Caco-2 (cell line): ENCODE data around the gene MGARP. TPM values are rescaled to one million over a fixed set of nuclear protein-coding genes. Genes with fewer than 3 reads are reported as not detected.

Experiments used
- BruUV-seq: library from RNA; stranded (reverse); fragments of 400-500 nt; replicated peaks from 2 replicates; lab custom pipeline; 2021; lab: Mats Ljungman, UMichigan
- CTCF ChIA-PET: fragments of 300-600 bp; sonication (Branson Sonifier 250); formaldehyde crosslinking; loops from one replicate; lab custom pipeline; 2022; ENCODE audit warnings: antibody characterized with exemption; lab: Charles Lee
- POLR2A ChIA-PET: fragments of 300-600 bp; sonication (Branson Sonifier 250); formaldehyde crosslinking; loops from one replicate; lab custom pipeline; 2022; ENCODE audit warnings: antibody characterized with exemption; lab: Charles Lee
- DNase-seq, 2 experiments: peaks; one replicate each; pipeline versions ENCODE4 v3.0.0 to v3.0.0-alpha.2; 2020 to 2022
- H3K27me3 ChIP-seq: replicated peaks from 2 replicates; pipeline ENCODE4 v1.6.0; 2011; ENCODE audit warnings: low read length; ENCODE audit not compliant: control insufficient read depth, insufficient read depth
- H3K36me3 ChIP-seq: 2 replicates; pipeline ENCODE4 v1.5.1; 2011; ENCODE audit warnings: low read length; ENCODE audit not compliant: control insufficient read depth, insufficient read depth
- H3K4me1 ChIP-seq: fragments of 250-450 bp; sonication (Bioruptor Pico); 2 replicates; pipeline ENCODE4 v1.5.1; 2020; ENCODE audit warnings: mild to moderate bottlenecking
- H3K4me3 ChIP-seq: 2 replicates; pipeline ENCODE4 v1.5.1; 2011; ENCODE audit warnings: low read depth, mild to moderate bottlenecking, control low read depth, low read length
- H3K9me3 ChIP-seq: fragments of 250-450 bp; sonication (Bioruptor Pico); 2 replicates; pipeline ENCODE4 v1.5.1; 2020; ENCODE audit warnings: mild to moderate bottlenecking, moderate library complexity
- H3K27ac Mint-ChIP-seq: one replicate; pipeline ENCODE4 v1.8.0; 2022; ENCODE audit warnings: mixed read lengths; ENCODE audit not compliant: unreplicated experiment
- H3K27me3 Mint-ChIP-seq: one replicate; pipeline ENCODE4 v1.8.0; 2022; ENCODE audit warnings: mixed read lengths; ENCODE audit not compliant: insufficient read depth, unreplicated experiment
- H3K36me3 Mint-ChIP-seq: one replicate; pipeline ENCODE4 v1.8.0; 2022; ENCODE audit warnings: mild to moderate bottlenecking, mixed read lengths; ENCODE audit not compliant: insufficient read depth, unreplicated experiment
- H3K4me1 Mint-ChIP-seq: one replicate; pipeline ENCODE4 v1.8.0; 2022; ENCODE audit warnings: low read depth, mixed read lengths; ENCODE audit not compliant: unreplicated experiment
- H3K4me3 Mint-ChIP-seq: one replicate; pipeline ENCODE4 v1.8.0; 2022; ENCODE audit warnings: mild to moderate bottlenecking, moderate library complexity, mixed read lengths; ENCODE audit not compliant: unreplicated experiment
- H3K9me3 Mint-ChIP-seq: one replicate; pipeline ENCODE4 v1.8.0; 2022; ENCODE audit warnings: mixed read lengths; ENCODE audit not compliant: unreplicated experiment
- CTCF ChIP-seq, 2 experiments: fragments of 200-600 bp in 1 of 2; IDR thresholded peaks; 1 replicate in 1 of 2; 2 replicates in 1 of 2; pipeline versions ENCODE4 v1.5.1 to v1.8.0; 2011 to 2022; ENCODE audit warnings: antibody characterized with exemption in 1 of 2, control low read depth in 1 of 2, inconsistent platforms in 1 of 2, low read depth in 1 of 2, low read length in 1 of 2, mild to moderate bottlenecking in 1 of 2, moderate library complexity in 1 of 2; ENCODE audit not compliant: insufficient read depth in 1 of 2, severe bottlenecking in 1 of 2, unreplicated experiment in 1 of 2
- intact Hi-C: fragments of 100-400 bp; cut with micrococcal nuclease; formaldehyde crosslinking; loops from one replicate; pipeline ENCODE4 v1.10.0; 2022; ENCODE audit not compliant: unreplicated experiment
- total RNA-seq: library from RNA; stranded (reverse); gene quantifications from 2 replicates; pipeline ENCODE4 v1.2.3, GENCODE V29; 2022

Gene MGARP
- total RNA-seq, 1 experiment from 2014 or later = 0.23 TPM

- H3K4me3 Mint-ChIP-seq = peak within 1 kb of the TSS; percentile 96
- H3K4me1 Mint-ChIP-seq = no peaks in the 10 kb centered on the region
- no peaks in the 10 kb centered on the region for H3K27me3 ChIP-seq
- no peaks in the 10 kb centered on the region for H3K9me3 ChIP-seq
- intact Hi-C loops = loop anchor here (1.0 to 5.0 kb wide), 3 partner anchors 124 to 218 kb away; partner anchors contain the start of genes ELF2 and RAB33B
- ChIA-PET CTCF (interaction anchor here (0.8 to 2.4 kb wide), 3 partner anchors 89 to 271 kb away, joined by 3 to 18 read pairs (median 4); no protein-coding TSS in a partner anchor), POLR2A (interaction anchor here (0.5 to 2.7 kb wide), 8 partner anchors 124 to 1054 kb away, joined by 3 to 44 read pairs (median 4); partner anchors contain the start of gene ELF2)
- no peak for TF ChIP-seq CTCF (IDR thresholded peaks at IDR 0.05; ENCODE audit: insufficient read depth in 1 of 2, low read depth in 1 of 2, low read length in 1 of 2, severe bottlenecking in 1 of 2, unreplicated experiment in 1 of 2)
- BruUV-seq = no TSS peak
- peak within 1 kb of the TSS; percentile 97 for H3K27ac Mint-ChIP-seq
- no peaks in the 10 kb centered on the region for H3K27me3 Mint-ChIP-seq
- peak within 1 kb of the TSS; percentile 99 for H3K4me3 ChIP-seq
- peaks cover 11% of the 10 kb centered on the region for H3K4me1 ChIP-seq
- no peaks in the 10 kb centered on the region for H3K9me3 Mint-ChIP-seq
- peaks cover 26% of the 10 kb centered on the region for H3K36me3 Mint-ChIP-seq
- DNase-seq = peak; percentile 98
- no peaks in the 10 kb centered on the region for H3K36me3 ChIP-seq
These were observed 21.2 kb upstream of the MGARP start, which contains the start of gene NAA15 for GRCh38 chr4:139301113-139301820. NAA15 (plus strand) TSS chr4:139301505; CDS start chr4:139301778, 273 bp downstream.

- Histone ChIP-seq H3K4me3 (peak overlapping the region; percentile 99), H3K4me1 (peaks cover 16% of the 10 kb centered on the region), H3K9me3 (no peaks in the 10 kb centered on the region), H3K36me3 (no peaks in the 10 kb centered on the region), H3K27me3 (no peaks in the 10 kb centered on the region)
- Mint-ChIP-seq H3K27me3 (no peaks in the 10 kb centered on the region), H3K27ac (peak overlapping the region; percentile 97), H3K36me3 (peaks cover 26% of the 10 kb centered on the region), H3K4me3 (peak overlapping the region; percentile 96), H3K9me3 (no peaks in the 10 kb centered on the region), H3K4me1 (no peaks in the 10 kb centered on the region)
- ChIA-PET CTCF (interaction anchor here (0.8 to 2.4 kb wide), 3 partner anchors 88 to 270 kb away, joined by 3 to 18 read pairs (median 4); no protein-coding TSS in a partner anchor), POLR2A (interaction anchor here (0.6 to 2.7 kb wide), 6 partner anchors 123 to 333 kb away, joined by 3 to 44 read pairs (median 4); partner anchors contain the start of gene ELF2)
- intact Hi-C loops = loop anchor here (1.0 to 5.0 kb wide), 3 partner anchors 123 to 218 kb away; partner anchors contain the start of genes ELF2 and RAB33B
- DNase-seq = no peak
- no peak for TF ChIP-seq CTCF (IDR thresholded peaks at IDR 0.05; ENCODE audit: insufficient read depth in 1 of 2, low read depth in 1 of 2, low read length in 1 of 2, severe bottlenecking in 1 of 2, unreplicated experiment in 1 of 2)
- TSS peak; percentile 80 for BruUV-seq
These were observed 20.5 kb upstream of the MGARP start for GRCh38 chr4:139300431-139301112.

- Histone ChIP-seq H3K4me3 (0 out of 2 replicates have a peak overlapping the region, but pooled peaks have one; percentile 7), H3K9me3 (no peaks in the 10 kb centered on the region), H3K4me1 (peaks cover 16% of the 10 kb centered on the region), H3K27me3 (no peaks in the 10 kb centered on the region), H3K36me3 (no peaks in the 10 kb centered on the region)
- no peak for DNase-seq
- intact Hi-C loops = no loop called here
- ChIA-PET POLR2A (no interaction called here), CTCF (interaction anchor here (0.5 to 2.4 kb wide), 2 partner anchors 269 to 293 kb away, joined by 4 to 18 read pairs; no protein-coding TSS in a partner anchor)
- TF ChIP-seq CTCF (IDR thresholded peaks at IDR 0.05; ENCODE audit: insufficient read depth in 1 of 2, low read depth in 1 of 2, low read length in 1 of 2, severe bottlenecking in 1 of 2, unreplicated experiment in 1 of 2) = no peak
- H3K4me3 Mint-ChIP-seq = peak overlapping the region; percentile 96
- H3K36me3 Mint-ChIP-seq = peaks cover 23% of the 10 kb centered on the region
- H3K27ac Mint-ChIP-seq = no peak overlapping the region
- H3K9me3 Mint-ChIP-seq = no peaks in the 10 kb centered on the region
- no peaks in the 10 kb centered on the region for H3K4me1 Mint-ChIP-seq
- no TSS peak for BruUV-seq
- no peaks in the 10 kb centered on the region for H3K27me3 Mint-ChIP-seq
These were observed 19.5 kb upstream of the MGARP start for GRCh38 chr4:139299536-139299935.
